D721Med (cell line): ENCODE data around the gene STXBP5L.

Experiments used
- DNase-seq: peaks from one replicate; pipeline ENCODE4 v3.0.0; 2011; ENCODE audit warnings: low spot score; ENCODE audit not compliant: insufficient read length
- FAIRE-seq: peaks from 2 replicates; lab custom pipeline; 2011; peaks lifted over from hg19 to GRCh38; lab: Jason Lieb, UNC
- CTCF ChIP-seq: IDR thresholded peaks from 2 replicates; pipeline ENCODE4 v1.5.1; 2012; ENCODE audit warnings: mild to moderate bottlenecking, control low read depth; ENCODE audit not compliant: insufficient read depth; ENCODE audit errors: missing control alignments

The STXBP5L gene

GRCh38 chr3:121399820-121400219 lies 491.8 kb downstream of the STXBP5L start:
- FAIRE-seq, result no peak
- no peak for TF ChIP-seq CTCF

GRCh38 chr3:121405631-121406030 lies 497.6 kb downstream of the STXBP5L start:
- TF ChIP-seq CTCF, result no peak

More at GRCh38 chr3:121399820-121400219, 491.8 kb downstream of the STXBP5L start:
- DNase-seq, result no peak

GRCh38 chr3:121411523-121411922 lies 503.5 kb downstream of the STXBP5L start:
- DNase-seq (no peak), FAIRE-seq (no peak)
- TF ChIP-seq CTCF, result no peak

More at GRCh38 chr3:121405631-121406030, 497.6 kb downstream of the STXBP5L start:
- no peak for DNase-seq
- no peak for FAIRE-seq

GRCh38 chr3:121414924-121415323 lies 506.9 kb downstream of the STXBP5L start:
- FAIRE-seq (no peak), DNase-seq (no peak)
- no peak for TF ChIP-seq CTCF

GRCh38 chr3:121418182-121418581 lies 510.2 kb downstream of the STXBP5L start:
- no peak for TF ChIP-seq CTCF
- DNase-seq (no peak), FAIRE-seq (no peak)

GRCh38 chr3:121424549-121424948 lies 516.5 kb downstream of the STXBP5L start:
- TF ChIP-seq CTCF, result no peak
- no peak for FAIRE-seq
- no peak for DNase-seq

GRCh38 chr3:121430664-121431215 lies 522.7 kb downstream of the STXBP5L start:
- FAIRE-seq, result no peak
- no peak for TF ChIP-seq CTCF
- no peak for DNase-seq
